ENCODE measurements around the gene PHKB.

DNA sequence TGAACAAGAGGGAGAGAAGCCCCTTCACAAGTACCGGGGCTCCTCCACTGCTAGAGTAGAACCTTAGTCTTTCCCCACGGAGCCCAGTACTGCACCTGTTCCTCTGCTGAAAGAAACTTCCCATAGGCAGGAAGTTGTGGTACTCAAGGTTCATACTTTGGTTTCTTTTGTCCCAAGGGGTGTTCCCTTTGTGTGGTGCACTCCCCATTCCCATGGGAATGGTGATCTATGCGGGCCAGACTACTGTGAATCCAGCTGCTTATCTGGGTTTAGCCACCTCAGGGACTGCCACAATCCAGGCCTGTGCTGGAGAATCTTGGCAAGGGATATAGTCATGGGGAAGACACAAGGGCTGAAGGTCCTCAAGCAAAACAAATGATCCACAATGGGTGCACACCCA, 110.6 kb downstream of the PHKB start:
- TF ChIP-seq, protein P1, sequence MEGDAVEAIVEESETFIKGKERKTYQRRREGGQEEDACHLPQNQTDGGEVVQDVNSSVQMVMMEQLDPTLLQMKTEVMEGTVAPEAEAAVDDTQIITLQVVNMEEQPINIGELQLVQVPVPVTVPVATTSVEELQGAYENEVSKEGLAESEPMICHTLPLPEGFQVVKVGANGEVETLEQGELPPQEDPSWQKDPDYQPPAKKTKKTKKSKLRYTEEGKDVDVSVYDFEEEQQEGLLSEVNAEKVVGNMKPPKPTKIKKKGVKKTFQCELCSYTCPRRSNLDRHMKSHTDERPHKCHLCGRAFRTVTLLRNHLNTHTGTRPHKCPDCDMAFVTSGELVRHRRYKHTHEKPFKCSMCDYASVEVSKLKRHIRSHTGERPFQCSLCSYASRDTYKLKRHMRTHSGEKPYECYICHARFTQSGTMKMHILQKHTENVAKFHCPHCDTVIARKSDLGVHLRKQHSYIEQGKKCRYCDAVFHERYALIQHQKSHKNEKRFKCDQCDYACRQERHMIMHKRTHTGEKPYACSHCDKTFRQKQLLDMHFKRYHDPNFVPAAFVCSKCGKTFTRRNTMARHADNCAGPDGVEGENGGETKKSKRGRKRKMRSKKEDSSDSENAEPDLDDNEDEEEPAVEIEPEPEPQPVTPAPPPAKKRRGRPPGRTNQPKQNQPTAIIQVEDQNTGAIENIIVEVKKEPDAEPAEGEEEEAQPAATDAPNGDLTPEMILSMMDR (IDR thresholded peaks at IDR 0.05; ENCODE audit: low read depth, low read length, poor library complexity, severe bottlenecking), result no peak
- TF ChIP-seq EZH2phosphoT487 (IDR thresholded peaks at IDR 0.05; ENCODE audit: borderline replicate concordance, low read length), result no peak

Measured in DOHH2 (cell line).